Measurements from ENCODE around the gene TUBB3. TPM values are rescaled to one million over a fixed set of nuclear protein-coding genes. Genes with fewer than 3 reads are reported as not detected.

TUBB3 gene
- total and polyA plus RNA-seq, 2 of the 4 experiments (the other 2 are of a cell fraction) = 311 to 410 TPM

DNA sequence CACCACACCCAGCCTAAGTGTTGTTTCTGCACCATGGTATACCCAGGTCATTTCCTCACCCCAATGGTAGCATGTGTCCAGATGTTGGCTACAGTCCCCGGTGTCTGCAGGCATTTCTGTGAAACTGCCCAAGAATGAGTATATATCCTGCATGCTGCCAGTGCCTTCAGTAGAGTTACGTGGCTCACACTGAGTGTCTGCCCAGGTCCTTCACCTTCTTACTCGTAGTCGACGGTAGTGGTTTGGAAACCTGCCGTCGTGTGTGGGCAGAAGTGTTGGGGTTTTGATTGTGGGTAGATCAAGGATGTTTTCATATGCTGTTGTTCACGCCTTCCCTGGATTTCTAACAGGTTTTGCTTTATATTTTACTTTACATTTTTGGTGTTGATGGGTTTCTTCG lies 32.9 kb upstream of the TUBB3 start:
- H4K8ac ChIP-seq (ENCODE audit: low read depth in 2 of 2, low read length in 2 of 2) = no peak overlapping the region
- dilution Hi-C loops (cut with HindIII; ENCODE audit: low sequenced_read_pairs, unreplicated experiment) (no loop called here), intact Hi-C loops (cut with micrococcal nuclease) (no loop called here), in situ Hi-C loops (cut with MboI; ENCODE audit: low sequenced_read_pairs) (no loop called here)
- H2BK15ac ChIP-seq (ENCODE audit: low read depth, low read length) = no peak overlapping the region
- peaks cover under 1% of the 10 kb centered on the region; the same call in 1 of the 2 replicates for H3K4me1 ChIP-seq (ENCODE audit: control insufficient read depth, insufficient read depth, low read length)
- peaks cover 11 to 44% of the 10 kb centered on the region in 2 experiments for H3K79me1 ChIP-seq (ENCODE audit: low read depth in 1 of 2, low read length in 2 of 2)
- BruUV-seq (replicated peaks) = no TSS peak
- no peak overlapping the region for H3K23ac ChIP-seq (ENCODE audit: low read depth, low read length)
- no peaks in the 10 kb centered on the region for H3K27me3 ChIP-seq (ENCODE audit: control insufficient read depth, insufficient read depth, low read length)
- H2AK5ac ChIP-seq (ENCODE audit: low read depth, low read length) = no peak overlapping the region
- no peak overlapping the region for H3K18ac ChIP-seq (ENCODE audit: low read depth, low read length)
- H3K9me1 ChIP-seq (ENCODE audit: insufficient read depth, low read length) = no peaks in the 10 kb centered on the region
- no peak overlapping the region for H4K91ac ChIP-seq (ENCODE audit: insufficient read depth, low read depth, low read length)
- no peak overlapping the region for H3K56ac ChIP-seq (ENCODE audit: extremely low read depth, insufficient read depth, low read length)
- peaks cover 43% of the 10 kb centered on the region for H4K20me1 ChIP-seq (ENCODE audit: insufficient read depth, low read length)
- no peak overlapping the region for H2AFZ ChIP-seq (replicated peaks; ENCODE audit: low read length, poor library complexity)
- H3K36me3 ChIP-seq (ENCODE audit: control insufficient read depth, insufficient read depth, low read length) = peaks cover 65% of the 10 kb centered on the region
- H2AK9ac ChIP-seq (replicated peaks; ENCODE audit: low read depth, low read length, poor library complexity) = no peak overlapping the region
- no peak overlapping the region for H4K5ac ChIP-seq (ENCODE audit: low read depth, low read length)
- TF ChIP-seq, protein P1, sequence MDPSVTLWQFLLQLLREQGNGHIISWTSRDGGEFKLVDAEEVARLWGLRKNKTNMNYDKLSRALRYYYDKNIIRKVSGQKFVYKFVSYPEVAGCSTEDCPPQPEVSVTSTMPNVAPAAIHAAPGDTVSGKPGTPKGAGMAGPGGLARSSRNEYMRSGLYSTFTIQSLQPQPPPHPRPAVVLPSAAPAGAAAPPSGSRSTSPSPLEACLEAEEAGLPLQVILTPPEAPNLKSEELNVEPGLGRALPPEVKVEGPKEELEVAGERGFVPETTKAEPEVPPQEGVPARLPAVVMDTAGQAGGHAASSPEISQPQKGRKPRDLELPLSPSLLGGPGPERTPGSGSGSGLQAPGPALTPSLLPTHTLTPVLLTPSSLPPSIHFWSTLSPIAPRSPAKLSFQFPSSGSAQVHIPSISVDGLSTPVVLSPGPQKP (IDR thresholded peaks at IDR 0.05; ENCODE audit: borderline replicate concordance, low read depth, low read length) = no peak
- TF ChIP-seq, protein P2, sequence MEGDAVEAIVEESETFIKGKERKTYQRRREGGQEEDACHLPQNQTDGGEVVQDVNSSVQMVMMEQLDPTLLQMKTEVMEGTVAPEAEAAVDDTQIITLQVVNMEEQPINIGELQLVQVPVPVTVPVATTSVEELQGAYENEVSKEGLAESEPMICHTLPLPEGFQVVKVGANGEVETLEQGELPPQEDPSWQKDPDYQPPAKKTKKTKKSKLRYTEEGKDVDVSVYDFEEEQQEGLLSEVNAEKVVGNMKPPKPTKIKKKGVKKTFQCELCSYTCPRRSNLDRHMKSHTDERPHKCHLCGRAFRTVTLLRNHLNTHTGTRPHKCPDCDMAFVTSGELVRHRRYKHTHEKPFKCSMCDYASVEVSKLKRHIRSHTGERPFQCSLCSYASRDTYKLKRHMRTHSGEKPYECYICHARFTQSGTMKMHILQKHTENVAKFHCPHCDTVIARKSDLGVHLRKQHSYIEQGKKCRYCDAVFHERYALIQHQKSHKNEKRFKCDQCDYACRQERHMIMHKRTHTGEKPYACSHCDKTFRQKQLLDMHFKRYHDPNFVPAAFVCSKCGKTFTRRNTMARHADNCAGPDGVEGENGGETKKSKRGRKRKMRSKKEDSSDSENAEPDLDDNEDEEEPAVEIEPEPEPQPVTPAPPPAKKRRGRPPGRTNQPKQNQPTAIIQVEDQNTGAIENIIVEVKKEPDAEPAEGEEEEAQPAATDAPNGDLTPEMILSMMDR (conservative IDR thresholded peaks at IDR 0.05; ENCODE audit: low read depth, low read length) = no peak
- TF ChIP-seq CHD1 (IDR thresholded peaks at IDR 0.05; ENCODE audit: low read depth, low read length) (no peak), MAZ (IDR thresholded peaks at IDR 0.05; ENCODE audit: borderline replicate concordance, low read depth, low read length) (no peak), FOS (IDR thresholded peaks at IDR 0.05; ENCODE audit: low read depth, low read length) (no peak), SMC3 (IDR thresholded peaks at IDR 0.05; ENCODE audit: low read depth, low read length) (no peak), RAD21 (IDR thresholded peaks at IDR 0.05; ENCODE audit: low read length) (no peak), MAFK (IDR thresholded peaks at IDR 0.05; ENCODE audit: low read depth, low read length) (no peak), RFX5 (IDR thresholded peaks at IDR 0.05; ENCODE audit: low read depth, low read length) (no peak), NFE2L2 (IDR thresholded peaks at IDR 0.05; ENCODE audit: low read depth, low read length) (no peak), RCOR1 (IDR thresholded peaks at IDR 0.05; ENCODE audit: insufficient replicate concordance, low read length) (no peak), POLR2A (IDR thresholded peaks at IDR 0.05; ENCODE audit: low read depth, low read length) (no peak), MXI1 (IDR thresholded peaks at IDR 0.05; ENCODE audit: borderline replicate concordance, low read depth, low read length) (no peak)
- TF ChIP-seq, protein P3, sequence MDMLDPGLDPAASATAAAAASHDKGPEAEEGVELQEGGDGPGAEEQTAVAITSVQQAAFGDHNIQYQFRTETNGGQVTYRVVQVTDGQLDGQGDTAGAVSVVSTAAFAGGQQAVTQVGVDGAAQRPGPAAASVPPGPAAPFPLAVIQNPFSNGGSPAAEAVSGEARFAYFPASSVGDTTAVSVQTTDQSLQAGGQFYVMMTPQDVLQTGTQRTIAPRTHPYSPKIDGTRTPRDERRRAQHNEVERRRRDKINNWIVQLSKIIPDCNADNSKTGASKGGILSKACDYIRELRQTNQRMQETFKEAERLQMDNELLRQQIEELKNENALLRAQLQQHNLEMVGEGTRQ (IDR thresholded peaks at IDR 0.05; ENCODE audit: low read depth, low read length) = no peak
- H2BK120ac ChIP-seq (ENCODE audit: low read depth, low read length) = no peak overlapping the region
- ChIA-PET POLR2A (ENCODE audit: unreplicated experiment) (no interaction called here), CTCF (no interaction called here)
- no peak overlapping the region for H3K14ac ChIP-seq (replicated peaks; ENCODE audit: low read depth, low read length)
- H3K27ac ChIP-seq (ENCODE audit: insufficient read depth, low read length) = no peak overlapping the region
- H3K9me3 ChIP-seq (ENCODE audit: control insufficient read depth, insufficient read depth, low read length) = no peaks in the 10 kb centered on the region
- 100% methylated on average over 1 of the region's 9 CpGs; no CpG with 5 or more reads in 1 of the 2 experiments for WGBS, 2 experiments (ENCODE audit: extremely low coverage in 2 of 2, insufficient read length in 1 of 2)
- ATAC-seq (ENCODE audit: low read depth) = no peak
- H2BK20ac ChIP-seq (ENCODE audit: low read depth, low read length) = no peak overlapping the region
- no peak overlapping the region for H3K9ac ChIP-seq (ENCODE audit: low read depth, low read length)
- DNase-seq = no peak
- H3K4ac ChIP-seq (ENCODE audit: low read depth, low read length) = no peak overlapping the region
- no peak overlapping the region for H2BK5ac ChIP-seq (ENCODE audit: low read depth, low read length, poor library complexity, severe bottlenecking)
- H3K4me3 ChIP-seq (ENCODE audit: insufficient read depth, low read depth, low read length) = no peak overlapping the region
- H3K4me2 ChIP-seq (ENCODE audit: low read depth, low read length) = no peak overlapping the region

Measured in IMR-90 (cell line).